ENCODE measurements around the gene RET.

RET gene

GRCh38 chr10:43120929-43121314 lies 44.1 kb downstream of the RET start:
- peaks cover 0 to 4% of the 10 kb centered on the region in 2 donors for H3K4me1 ChIP-seq (ENCODE audit: control insufficient read depth in 2 of 2, insufficient read depth in 1 of 2, low read depth in 1 of 2, low read length in 2 of 2)
- peaks cover 0 to 6% (median 0%) of the 10 kb centered on the region in 3 experiments for H3K27me3 ChIP-seq (ENCODE audit: control insufficient read depth in 3 of 3, insufficient read depth in 3 of 3, low read depth in 1 of 3, low read length in 3 of 3)
- no peak overlapping the region for H3K14ac ChIP-seq (ENCODE audit: low read length)
- peak overlapping the region; percentile 82 for H2AFZ ChIP-seq (ENCODE audit: low read length)
- no peaks in the 10 kb centered on the region for H3K36me3 ChIP-seq (replicated peaks in 1 of 2; ENCODE audit: control insufficient read depth in 2 of 2, insufficient read depth in 2 of 2, low read length in 2 of 2)
- H2BK12ac ChIP-seq (ENCODE audit: low read length): no peak overlapping the region
- no peak overlapping the region for H2BK120ac ChIP-seq (ENCODE audit: low read depth, low read length)
- H2BK15ac ChIP-seq (ENCODE audit: low read length): no peak overlapping the region
- DNase-seq (ENCODE audit: low spot score): no peak
- no peak overlapping the region for H4K8ac ChIP-seq (ENCODE audit: low read depth, low read length)
- no peaks in the 10 kb centered on the region for H3K79me1 ChIP-seq (ENCODE audit: low read depth, low read length)
- WGBS, 2 donors (ENCODE audit: extremely low coverage in 2 of 2, insufficient read length in 2 of 2, insufficient replicate concordance in 1 of 2): no CpG with 5 or more reads among the region's 3 CpGs
- no peak overlapping the region for H4K91ac ChIP-seq (ENCODE audit: low read depth, low read length, poor library complexity)
- H3K4me3 ChIP-seq (ENCODE audit: low read length in 2 of 2): no peak overlapping the region
- H3K23ac ChIP-seq (ENCODE audit: low read depth, low read length, poor library complexity): no peak overlapping the region
- no peaks in the 10 kb centered on the region for H3K9me3 ChIP-seq (replicated peaks in 1 of 2; ENCODE audit: control insufficient read depth in 2 of 2, insufficient read depth in 1 of 2, low read depth in 1 of 2, low read length in 2 of 2)
- H3K18ac ChIP-seq (ENCODE audit: low read length): no peak overlapping the region
- no peak overlapping the region for H3K4ac ChIP-seq (ENCODE audit: low read length)
- H3K9ac ChIP-seq (ENCODE audit: low read depth, low read length, poor library complexity): no peak overlapping the region
- no peak overlapping the region for H3K27ac ChIP-seq (replicated peaks; ENCODE audit: low read length)
- H3K4me2 ChIP-seq (ENCODE audit: insufficient read depth, low read length, poor library complexity, severe bottlenecking): no peak overlapping the region
- no peak overlapping the region for H2BK5ac ChIP-seq (ENCODE audit: low read length)
- no peak overlapping the region for H2AK5ac ChIP-seq (ENCODE audit: low read depth, low read length)

- Histone ChIP-seq H3K27ac (replicated peaks; ENCODE audit: low read length) (no peak overlapping the region), H3K79me1 (ENCODE audit: low read depth, low read length) (no peaks in the 10 kb centered on the region), H3K4ac (ENCODE audit: low read length) (no peak overlapping the region), H3K18ac (ENCODE audit: low read length) (peak overlapping the region; percentile 7), H3K14ac (ENCODE audit: low read length) (no peak overlapping the region), H3K27me3 (ENCODE audit: control insufficient read depth in 3 of 3, insufficient read depth in 3 of 3, low read depth in 1 of 3, low read length in 3 of 3) (peaks cover 0 to 6% (median 0%) of the 10 kb centered on the region in 3 experiments), H2AK5ac (ENCODE audit: low read depth, low read length) (no peak overlapping the region), H3K9me3 (replicated peaks in 1 of 2; ENCODE audit: control insufficient read depth in 2 of 2, insufficient read depth in 1 of 2, low read depth in 1 of 2, low read length in 2 of 2) (no peaks in the 10 kb centered on the region), H3K4me2 (ENCODE audit: insufficient read depth, low read length, poor library complexity, severe bottlenecking) (no peak overlapping the region), H4K8ac (ENCODE audit: low read depth, low read length) (no peak overlapping the region), H2BK15ac (ENCODE audit: low read length) (no peak overlapping the region), H3K9ac (ENCODE audit: low read depth, low read length, poor library complexity) (no peak overlapping the region), H2BK120ac (ENCODE audit: low read depth, low read length) (no peak overlapping the region), H3K4me3 (ENCODE audit: low read length in 2 of 2) (no peak overlapping the region), H2BK12ac (ENCODE audit: low read length) (no peak overlapping the region), H2AFZ (ENCODE audit: low read length) (peak overlapping the region; percentile 82), H3K36me3 (replicated peaks in 1 of 2; ENCODE audit: control insufficient read depth in 2 of 2, insufficient read depth in 2 of 2, low read length in 2 of 2) (no peaks in the 10 kb centered on the region), H3K23ac (ENCODE audit: low read depth, low read length, poor library complexity) (no peak overlapping the region), H4K91ac (ENCODE audit: low read depth, low read length, poor library complexity) (no peak overlapping the region), H3K4me1 (ENCODE audit: control insufficient read depth in 2 of 2, insufficient read depth in 1 of 2, low read depth in 1 of 2, low read length in 2 of 2) (peaks cover 0 to 4% of the 10 kb centered on the region in 2 donors), H2BK5ac (ENCODE audit: low read length) (no peak overlapping the region)
- no CpG with 5 or more reads among the region's 1 CpG for WGBS, 2 donors (ENCODE audit: extremely low coverage in 2 of 2, insufficient read length in 2 of 2, insufficient replicate concordance in 1 of 2)
- no peak for DNase-seq (ENCODE audit: low spot score)
Observed at GRCh38 chr10:43121444-43121843, 44.6 kb downstream of the RET start.

- H3K4me1 ChIP-seq (ENCODE audit: control insufficient read depth in 2 of 2, insufficient read depth in 1 of 2, low read depth in 1 of 2, low read length in 2 of 2): peaks cover 0 to 4% of the 10 kb centered on the region in 2 donors
- no peaks in the 10 kb centered on the region for H3K9me3 ChIP-seq (replicated peaks in 1 of 2; ENCODE audit: control insufficient read depth in 2 of 2, insufficient read depth in 1 of 2, low read depth in 1 of 2, low read length in 2 of 2)
- H2AFZ ChIP-seq (ENCODE audit: low read length): no peak overlapping the region
- WGBS, 2 donors (ENCODE audit: extremely low coverage in 2 of 2, insufficient read length in 2 of 2, insufficient replicate concordance in 1 of 2): no CpG with 5 or more reads among the region's 4 CpGs
- no peak for DNase-seq (ENCODE audit: low spot score)
- H4K91ac ChIP-seq (ENCODE audit: low read depth, low read length, poor library complexity): no peak overlapping the region
- no peak overlapping the region for H3K9ac ChIP-seq (ENCODE audit: low read depth, low read length, poor library complexity)
- no peak overlapping the region for H2BK5ac ChIP-seq (ENCODE audit: low read length)
- H3K23ac ChIP-seq (ENCODE audit: low read depth, low read length, poor library complexity): no peak overlapping the region
- no peak overlapping the region for H3K18ac ChIP-seq (ENCODE audit: low read length)
- H2BK120ac ChIP-seq (ENCODE audit: low read depth, low read length): no peak overlapping the region
- no peaks in the 10 kb centered on the region for H3K79me1 ChIP-seq (ENCODE audit: low read depth, low read length)
- H2BK12ac ChIP-seq (ENCODE audit: low read length): no peak overlapping the region
- no peaks in the 10 kb centered on the region for H3K36me3 ChIP-seq (replicated peaks in 1 of 2; ENCODE audit: control insufficient read depth in 2 of 2, insufficient read depth in 2 of 2, low read length in 2 of 2)
- no peak overlapping the region for H3K4me3 ChIP-seq (ENCODE audit: low read length in 2 of 2)
- no peak overlapping the region for H3K14ac ChIP-seq (ENCODE audit: low read length)
- peak overlapping the region; percentile 29 for H2AK5ac ChIP-seq (ENCODE audit: low read depth, low read length)
- H3K4ac ChIP-seq (ENCODE audit: low read length): no peak overlapping the region
- no peak overlapping the region for H3K4me2 ChIP-seq (ENCODE audit: insufficient read depth, low read length, poor library complexity, severe bottlenecking)
- H3K27ac ChIP-seq (replicated peaks; ENCODE audit: low read length): no peak overlapping the region
- peaks cover 0 to 8% (median 0%) of the 10 kb centered on the region in 3 experiments for H3K27me3 ChIP-seq (ENCODE audit: control insufficient read depth in 3 of 3, insufficient read depth in 3 of 3, low read depth in 1 of 3, low read length in 3 of 3)
- H2BK15ac ChIP-seq (ENCODE audit: low read length): no peak overlapping the region
- no peak overlapping the region for H4K8ac ChIP-seq (ENCODE audit: low read depth, low read length)
Observed at GRCh38 chr10:43122096-43122495, 45.2 kb downstream of the RET start.

GRCh38 chr10:43122826-43123225 lies 46.0 kb downstream of the RET start:
- H3K4me2 ChIP-seq (ENCODE audit: insufficient read depth, low read length, poor library complexity, severe bottlenecking): no peak overlapping the region
- no peaks in the 10 kb centered on the region for H3K36me3 ChIP-seq (replicated peaks in 1 of 2; ENCODE audit: control insufficient read depth in 2 of 2, insufficient read depth in 2 of 2, low read length in 2 of 2)
- no peak overlapping the region for H3K27ac ChIP-seq (replicated peaks; ENCODE audit: low read length)
- peaks cover 0 to 4% of the 10 kb centered on the region in 2 donors for H3K4me1 ChIP-seq (ENCODE audit: control insufficient read depth in 2 of 2, insufficient read depth in 1 of 2, low read depth in 1 of 2, low read length in 2 of 2)
- no peak overlapping the region for H2BK15ac ChIP-seq (ENCODE audit: low read length)
- H4K8ac ChIP-seq (ENCODE audit: low read depth, low read length): no peak overlapping the region
- H4K91ac ChIP-seq (ENCODE audit: low read depth, low read length, poor library complexity): no peak overlapping the region
- no peak overlapping the region for H2BK120ac ChIP-seq (ENCODE audit: low read depth, low read length)
- no peak overlapping the region for H2BK12ac ChIP-seq (ENCODE audit: low read length)
- no peak overlapping the region for H3K14ac ChIP-seq (ENCODE audit: low read length)
- no CpG with 5 or more reads among the region's 7 CpGs for WGBS, 2 donors (ENCODE audit: extremely low coverage in 2 of 2, insufficient read length in 2 of 2, insufficient replicate concordance in 1 of 2)
- DNase-seq (ENCODE audit: low spot score): no peak
- H3K18ac ChIP-seq (ENCODE audit: low read length): no peak overlapping the region
- H3K9me3 ChIP-seq (replicated peaks in 1 of 2; ENCODE audit: control insufficient read depth in 2 of 2, insufficient read depth in 1 of 2, low read depth in 1 of 2, low read length in 2 of 2): no peaks in the 10 kb centered on the region
- H2AFZ ChIP-seq (ENCODE audit: low read length): no peak overlapping the region
- peaks cover 0 to 14% (median 0%) of the 10 kb centered on the region in 3 experiments for H3K27me3 ChIP-seq (ENCODE audit: control insufficient read depth in 3 of 3, insufficient read depth in 3 of 3, low read depth in 1 of 3, low read length in 3 of 3)
- no peak overlapping the region for H3K23ac ChIP-seq (ENCODE audit: low read depth, low read length, poor library complexity)
- peak overlapping the region; percentile 32 for H3K9ac ChIP-seq (ENCODE audit: low read depth, low read length, poor library complexity)
- no peaks in the 10 kb centered on the region for H3K79me1 ChIP-seq (ENCODE audit: low read depth, low read length)
- no peak overlapping the region for H2BK5ac ChIP-seq (ENCODE audit: low read length)
- H2AK5ac ChIP-seq (ENCODE audit: low read depth, low read length): no peak overlapping the region
- H3K4me3 ChIP-seq (ENCODE audit: low read length in 2 of 2): no peak overlapping the region
- H3K4ac ChIP-seq (ENCODE audit: low read length): no peak overlapping the region
